Uterus (tissue), 2 donors: ENCODE data around the gene ZC3HAV1L.

Experiments used
- POLR2A ChIP-seq, 2 donors: fragments of 450-650 bp; IDR thresholded peaks; one replicate each; pipeline ENCODE4 v1.6.1; 2016; ENCODE audit warnings: antibody characterized with exemption in 2 of 2, mild to moderate bottlenecking in 1 of 2, moderate library complexity in 1 of 2
- TF ChIP-seq, protein P1 (sequence below), 4 experiments: fragments of 200-600 bp in 2 of 4; fragments of 450-650 bp in 2 of 4; sonication (generic) in 2 of 4; IDR thresholded peaks; one replicate each; pipeline ENCODE4 v1.5.1; 2016 to 2019; ENCODE audit warnings: antibody characterized with exemption in 4 of 4, mild to moderate bottlenecking in 2 of 4, moderate library complexity in 1 of 4

DNA sequence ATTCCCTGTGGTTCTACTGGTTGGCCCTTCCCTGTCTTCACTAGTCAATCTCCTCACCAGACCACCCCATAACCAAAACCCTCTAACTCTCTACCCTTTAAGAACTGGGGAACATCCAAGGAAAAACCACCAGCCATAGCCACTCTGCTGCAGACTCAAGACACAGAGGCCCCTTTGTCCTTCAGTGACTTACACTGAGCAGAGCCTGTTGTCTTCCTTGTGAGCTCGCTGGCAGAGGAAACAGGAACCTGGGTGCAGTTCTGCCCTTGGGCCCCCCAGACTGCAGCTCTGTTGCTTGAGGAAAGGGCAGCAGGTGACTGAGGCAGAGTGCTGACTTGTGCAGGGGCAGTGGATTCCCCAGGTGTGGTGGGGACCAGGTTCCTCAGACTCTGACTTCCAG, 43.1 kb upstream of the ZC3HAV1L start:
- no peak for TF ChIP-seq POLR2A (IDR thresholded peaks at IDR 0.05)
- TF ChIP-seq, protein P1, sequence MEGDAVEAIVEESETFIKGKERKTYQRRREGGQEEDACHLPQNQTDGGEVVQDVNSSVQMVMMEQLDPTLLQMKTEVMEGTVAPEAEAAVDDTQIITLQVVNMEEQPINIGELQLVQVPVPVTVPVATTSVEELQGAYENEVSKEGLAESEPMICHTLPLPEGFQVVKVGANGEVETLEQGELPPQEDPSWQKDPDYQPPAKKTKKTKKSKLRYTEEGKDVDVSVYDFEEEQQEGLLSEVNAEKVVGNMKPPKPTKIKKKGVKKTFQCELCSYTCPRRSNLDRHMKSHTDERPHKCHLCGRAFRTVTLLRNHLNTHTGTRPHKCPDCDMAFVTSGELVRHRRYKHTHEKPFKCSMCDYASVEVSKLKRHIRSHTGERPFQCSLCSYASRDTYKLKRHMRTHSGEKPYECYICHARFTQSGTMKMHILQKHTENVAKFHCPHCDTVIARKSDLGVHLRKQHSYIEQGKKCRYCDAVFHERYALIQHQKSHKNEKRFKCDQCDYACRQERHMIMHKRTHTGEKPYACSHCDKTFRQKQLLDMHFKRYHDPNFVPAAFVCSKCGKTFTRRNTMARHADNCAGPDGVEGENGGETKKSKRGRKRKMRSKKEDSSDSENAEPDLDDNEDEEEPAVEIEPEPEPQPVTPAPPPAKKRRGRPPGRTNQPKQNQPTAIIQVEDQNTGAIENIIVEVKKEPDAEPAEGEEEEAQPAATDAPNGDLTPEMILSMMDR (IDR thresholded peaks at IDR 0.05) = no peak
